Measurements from ENCODE around the gene DNAAF8. TPM values are rescaled to one million over a fixed set of nuclear protein-coding genes. Genes with fewer than 3 reads are reported as not detected.
A peak's percentile ranks its signal among the peaks of the same experiment; 100 is the strongest.

Gene DNAAF8
- 0.31 TPM for total RNA-seq

DNA sequence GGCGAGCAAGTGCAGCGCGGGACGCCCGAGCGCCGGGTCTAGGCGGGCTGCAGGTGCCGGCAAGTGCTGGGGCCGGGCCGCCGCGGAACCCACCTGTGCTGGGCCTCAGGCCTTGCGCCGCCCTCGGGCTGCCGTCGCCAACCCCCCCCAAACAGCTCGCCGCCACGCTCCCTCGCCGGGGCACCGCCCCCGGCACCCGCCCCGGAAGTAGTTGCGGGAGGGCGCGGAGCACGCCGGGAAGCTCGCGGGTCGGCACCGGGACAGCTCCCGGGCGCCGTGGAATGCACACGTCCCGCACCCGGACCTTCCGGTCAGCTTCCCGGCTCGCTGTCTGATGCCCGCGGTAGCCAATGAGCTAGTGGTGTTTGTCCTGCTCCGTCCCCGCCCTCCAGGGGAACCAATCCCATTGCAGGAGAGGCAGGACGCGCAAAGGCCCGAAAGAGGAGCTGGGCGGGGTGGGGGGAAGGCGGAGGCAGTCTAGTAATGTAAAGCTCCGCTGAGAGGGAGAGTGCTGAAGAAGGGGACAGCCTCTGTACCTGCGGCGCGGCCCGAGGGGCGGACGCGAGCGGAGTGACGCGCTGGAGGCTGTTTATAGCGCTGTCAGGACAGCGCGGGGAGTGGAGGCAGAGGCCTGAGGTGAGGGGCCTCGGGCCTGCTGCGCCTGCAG, at the start of gene DNAAF8, which contains the start of gene ANKS3:
DNAAF8 (plus strand) TSS at position 475 of the 667 bp plus-strand sequence. CDS start 1,978 bp downstream, outside the sequence.
ANKS3 (minus strand) TSS at position 209 of the 667 bp plus-strand sequence. CDS start 4,122 bp downstream, outside the sequence.
- intact Hi-C loops (cut with DNase I) = no loop called here
- peak; percentile 98 for ATAC-seq
- DNase-seq (ENCODE audit: low spot score) = peak; percentile 95

DNA sequence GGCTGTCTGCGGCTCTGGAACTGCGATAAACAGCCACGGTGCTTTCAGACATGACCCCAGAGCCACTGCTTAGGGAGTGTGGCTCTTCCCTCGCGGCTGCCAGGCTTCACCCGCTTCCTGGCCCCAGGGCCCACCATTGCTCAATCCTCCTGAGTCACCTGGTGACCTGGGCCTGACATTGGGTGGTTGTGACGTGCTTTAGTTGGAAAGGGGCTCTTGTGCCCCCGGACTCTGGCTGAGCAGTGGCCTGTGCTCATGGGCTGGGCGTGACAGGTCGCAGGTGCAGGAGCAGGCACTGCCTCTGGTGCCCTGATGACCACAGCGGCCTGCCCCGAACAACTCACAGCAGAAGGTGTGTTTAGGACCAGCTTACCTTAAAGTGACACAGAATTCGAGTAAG, 49.6 kb upstream of the DNAAF8 start:
- no peak for ATAC-seq
- intact Hi-C loops (cut with DNase I) = no loop called here

DNA sequence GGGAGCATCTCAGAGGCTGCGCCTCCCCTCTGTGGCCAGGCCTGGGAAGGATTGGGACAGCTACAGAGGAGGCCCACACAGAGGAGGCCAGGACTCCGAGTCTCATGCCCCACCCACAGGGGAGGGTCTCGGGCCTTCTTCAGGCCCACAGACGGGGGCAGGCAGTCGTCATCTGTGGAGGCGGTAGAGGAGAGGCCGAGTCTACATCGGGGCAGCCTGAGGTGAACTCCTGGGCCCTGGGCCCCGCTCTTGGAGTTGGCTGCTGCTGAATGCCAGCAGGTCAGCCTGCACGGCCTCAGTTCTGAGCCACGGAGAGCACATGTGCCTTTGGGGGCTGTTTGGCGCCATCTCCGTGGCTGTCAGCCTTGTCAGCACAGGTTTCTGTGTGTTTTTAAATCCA, 49.0 kb upstream of the DNAAF8 start:
- intact Hi-C loops (cut with DNase I) = no loop called here
- no peak for DNase-seq (ENCODE audit: low spot score)
- no peak for ATAC-seq

More for the DNA sequence above, 49.6 kb upstream of the DNAAF8 start:
- no peak for DNase-seq (ENCODE audit: low spot score)

DNA sequence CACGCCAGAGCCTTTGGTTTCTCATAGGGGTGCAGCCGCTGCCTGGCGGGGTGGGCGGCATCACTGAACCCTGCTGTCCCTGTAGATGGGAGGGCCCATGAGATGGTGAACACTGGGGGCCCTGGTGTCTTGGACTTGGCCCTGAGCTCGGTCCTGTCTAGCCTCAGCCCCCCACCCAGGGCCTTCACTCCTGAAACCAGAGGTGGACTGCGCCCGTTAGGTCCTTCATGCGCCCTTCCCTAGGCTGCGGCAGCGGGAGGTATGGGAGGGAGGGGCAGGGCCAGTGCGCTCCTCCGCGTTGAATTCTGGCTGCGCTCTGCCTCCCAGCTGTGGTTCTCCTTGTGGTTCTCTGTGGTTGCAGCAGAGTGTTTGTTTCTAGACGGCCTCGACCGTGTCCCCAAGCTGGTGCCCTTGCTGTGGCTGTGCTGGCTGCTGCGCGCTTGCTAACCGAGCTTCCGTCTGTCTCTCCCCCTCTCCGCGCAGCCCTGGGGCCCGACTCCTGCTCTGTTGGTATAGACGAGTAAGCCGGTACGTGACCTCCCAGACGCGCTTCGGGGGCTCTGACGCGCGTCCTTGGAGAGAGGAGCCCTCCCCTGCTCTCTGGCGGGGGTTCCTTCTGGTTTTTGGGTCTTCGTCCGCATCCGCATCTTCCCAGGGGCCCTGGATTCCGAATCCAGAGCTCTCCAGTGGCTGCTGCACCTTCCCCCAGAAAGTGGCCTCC, 48.4 kb upstream of the DNAAF8 start:
- DNase-seq (ENCODE audit: low spot score) (no peak), ATAC-seq (no peak)
- intact Hi-C loops (cut with DNase I) = no loop called here

DNA sequence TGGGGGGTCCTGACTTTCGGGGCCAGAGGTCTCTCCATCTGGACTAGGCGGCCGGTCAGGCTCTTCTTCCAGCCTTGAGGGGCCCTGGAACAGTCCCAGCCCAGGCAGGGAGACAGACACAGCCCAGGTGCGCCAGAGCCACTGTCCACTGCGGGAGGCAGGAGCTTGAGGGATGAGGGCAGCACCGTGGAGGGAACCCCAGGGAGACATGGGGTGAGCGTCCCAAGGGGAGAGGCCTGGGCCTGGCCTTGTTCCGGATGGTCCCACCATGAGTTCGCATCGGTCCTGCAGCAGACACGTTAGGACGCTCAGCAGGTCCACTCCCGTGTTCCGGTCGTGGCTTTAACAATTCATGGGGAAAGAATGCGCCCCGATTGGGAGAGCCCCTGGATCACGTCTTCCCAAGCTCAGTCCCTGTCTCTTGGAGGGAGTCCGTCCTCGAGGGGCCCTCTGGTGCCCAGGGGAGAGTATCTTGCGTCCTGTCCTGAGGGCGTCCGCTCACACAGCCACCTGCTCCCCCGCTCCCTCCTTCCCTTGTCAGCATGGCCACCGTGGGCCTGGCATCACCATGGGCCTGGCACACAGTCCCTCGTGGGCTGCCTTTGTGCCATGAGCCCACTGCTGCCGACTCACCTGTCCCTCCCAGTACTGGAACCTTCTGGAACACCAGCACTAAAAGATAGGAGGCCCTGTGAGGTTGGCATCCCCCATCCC, 47.7 kb upstream of the DNAAF8 start:
- intact Hi-C loops (cut with DNase I) = no loop called here
- ATAC-seq = no peak
- peak; percentile 58 for DNase-seq (ENCODE audit: low spot score)

DNA sequence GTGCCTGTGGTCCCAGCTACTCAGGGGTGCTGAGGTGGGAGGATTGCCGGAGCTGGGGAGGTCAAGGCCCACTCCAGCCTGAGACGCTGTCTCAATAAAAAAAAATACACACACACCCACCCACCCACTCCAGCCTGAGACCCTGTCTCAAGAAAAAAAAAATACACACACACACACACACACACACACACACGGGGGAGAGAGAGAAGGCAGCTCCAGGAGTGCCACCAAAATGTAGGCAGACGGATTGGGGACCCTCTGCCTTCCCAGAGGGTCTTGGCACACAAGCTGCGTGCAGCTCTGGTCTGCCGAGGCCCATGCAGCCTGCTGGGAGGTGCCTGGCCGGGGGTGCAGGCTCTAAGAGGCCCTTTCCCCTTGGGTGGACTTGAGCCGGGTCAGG, 46.9 kb upstream of the DNAAF8 start:
- intact Hi-C loops (cut with DNase I) = no loop called here
- no peak for ATAC-seq
- no peak for DNase-seq (ENCODE audit: low spot score)

DNA sequence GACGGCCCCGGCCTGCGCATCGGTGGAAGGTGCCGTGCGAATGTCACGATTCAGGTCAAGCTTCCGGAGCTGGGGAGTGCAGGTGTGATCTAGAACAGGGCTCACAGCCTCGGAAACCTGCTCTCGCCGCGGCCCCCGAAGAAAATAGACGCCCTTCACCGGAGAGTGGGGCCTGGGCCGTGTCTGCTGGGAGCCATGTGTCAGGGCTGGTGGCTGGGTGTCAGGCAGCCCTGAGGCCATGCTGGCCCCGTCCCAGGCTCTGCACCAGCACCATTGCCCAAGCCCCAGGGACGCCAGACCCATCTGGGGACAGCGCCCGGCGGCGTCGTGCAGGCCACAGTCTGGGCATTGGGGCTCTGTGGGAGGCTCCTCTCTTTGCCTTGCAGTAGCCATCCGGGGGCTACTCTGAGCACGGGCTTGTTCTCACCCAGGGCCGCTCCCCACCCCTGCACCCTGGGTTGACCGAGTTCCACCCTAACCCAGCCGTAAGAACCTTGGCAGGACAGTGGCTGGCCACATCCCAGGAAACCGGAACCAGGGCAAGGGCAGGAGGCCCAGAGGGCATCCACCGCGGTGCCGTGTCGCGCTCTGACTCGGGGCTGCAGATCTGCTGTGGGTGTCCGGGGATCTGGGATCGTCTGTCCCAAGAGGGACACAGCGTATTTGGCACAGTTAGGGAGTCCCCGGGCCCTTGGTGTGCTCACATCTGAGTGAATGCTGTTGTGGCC, 46.2 kb upstream of the DNAAF8 start:
- ATAC-seq (no peak), DNase-seq (ENCODE audit: low spot score) (no peak)
- intact Hi-C loops (cut with DNase I) = no loop called here

DNA sequence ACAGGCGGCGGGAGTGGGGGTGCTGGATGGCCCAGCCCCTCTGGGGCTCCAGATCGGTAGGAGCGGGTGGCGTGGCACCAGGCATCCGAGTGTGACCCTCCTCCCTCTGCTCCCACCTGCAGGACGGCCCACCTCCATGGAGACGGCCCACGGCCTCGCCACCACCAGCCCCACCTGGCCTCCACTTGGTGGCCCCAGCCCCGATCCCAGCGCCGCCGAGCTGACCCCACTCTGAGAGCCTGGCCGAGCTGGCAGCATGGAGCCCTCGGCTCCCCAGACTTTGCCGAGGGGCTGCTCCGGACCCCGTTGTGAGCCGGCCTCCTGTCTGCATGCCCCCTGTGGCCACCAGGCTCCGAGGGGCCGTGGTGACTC, 45.7 kb upstream of the DNAAF8 start:
- DNase-seq (ENCODE audit: low spot score) (peak; percentile 59), ATAC-seq (no peak)
- intact Hi-C loops (cut with DNase I) = no loop called here

DNA sequence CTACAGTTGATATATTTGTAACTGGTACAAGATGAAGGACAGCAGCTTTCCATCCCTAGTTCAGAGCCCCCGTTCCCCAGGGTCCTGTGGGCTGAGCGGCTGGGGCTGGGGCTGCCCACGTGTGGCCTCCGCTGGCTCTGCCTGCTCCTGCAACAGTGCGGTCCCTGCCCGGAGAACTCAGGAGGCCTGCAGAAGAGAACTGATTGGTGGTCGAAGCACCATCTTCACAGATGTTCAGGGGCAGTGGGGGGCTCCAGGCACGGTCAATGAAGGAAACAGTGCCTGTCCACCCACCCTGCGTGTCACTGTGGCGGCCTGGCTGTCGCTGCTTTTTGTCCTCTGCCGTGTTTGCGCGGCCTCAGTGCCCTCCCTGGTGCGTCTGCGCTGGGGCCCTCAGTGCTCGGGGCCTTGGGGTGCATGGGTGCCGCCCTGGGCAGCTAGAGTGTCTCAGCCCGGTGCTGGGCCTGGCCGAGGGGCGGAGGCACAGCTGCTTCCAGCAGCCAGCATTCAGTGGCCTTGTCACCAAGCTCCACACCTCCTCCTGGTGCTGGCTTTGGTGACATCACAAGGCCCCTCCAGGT, 45.2 kb upstream of the DNAAF8 start:
- ATAC-seq = no peak
- intact Hi-C loops (cut with DNase I) = no loop called here
- no peak for DNase-seq (ENCODE audit: low spot score)

DNA sequence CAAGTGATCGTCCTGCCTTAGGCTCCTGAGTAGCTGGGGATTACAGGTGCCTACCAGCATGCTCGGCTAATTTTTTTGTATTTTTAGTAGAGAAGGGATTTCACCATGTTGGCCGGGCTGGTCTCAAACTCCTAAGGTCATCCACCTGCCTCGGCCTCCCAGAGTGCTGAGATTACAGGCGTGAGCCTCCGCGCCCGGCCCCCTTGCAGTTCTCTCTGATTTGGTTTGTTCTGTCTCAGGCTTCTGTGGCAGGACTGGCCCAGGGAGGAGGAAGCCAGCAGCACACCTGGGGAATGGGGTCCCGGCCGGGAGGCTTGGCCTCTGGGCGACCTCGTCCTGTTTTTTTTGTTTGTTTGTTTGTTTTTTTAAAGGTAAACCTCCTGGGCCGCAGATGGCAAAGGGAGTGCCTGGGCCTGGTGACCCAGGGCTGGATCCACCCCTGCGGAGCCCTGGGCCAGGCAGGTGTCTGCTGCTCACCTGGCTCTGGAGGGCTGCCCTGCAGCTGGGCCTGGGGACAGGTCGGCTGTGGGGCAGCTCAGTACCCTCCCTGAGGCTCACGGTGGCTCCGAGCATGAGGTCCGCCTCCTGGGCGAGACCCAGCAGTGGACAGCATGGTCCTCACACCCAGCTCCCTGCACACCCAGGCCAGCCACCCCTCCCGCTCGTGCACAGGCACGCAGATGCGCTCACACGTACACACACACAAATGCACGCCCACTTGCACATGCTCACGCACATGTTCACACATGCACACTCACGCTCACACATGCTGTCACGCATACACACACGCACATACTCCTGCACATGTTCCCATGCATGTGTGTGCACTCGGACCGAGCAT, 44.3 kb upstream of the DNAAF8 start:
- no peak for ATAC-seq
- DNase-seq (ENCODE audit: low spot score) = no peak
- intact Hi-C loops (cut with DNase I) = loop anchor here (10.0 kb wide), 1 partner anchor 265 kb away; the partner anchor contains the start of gene SEC14L5

DNA sequence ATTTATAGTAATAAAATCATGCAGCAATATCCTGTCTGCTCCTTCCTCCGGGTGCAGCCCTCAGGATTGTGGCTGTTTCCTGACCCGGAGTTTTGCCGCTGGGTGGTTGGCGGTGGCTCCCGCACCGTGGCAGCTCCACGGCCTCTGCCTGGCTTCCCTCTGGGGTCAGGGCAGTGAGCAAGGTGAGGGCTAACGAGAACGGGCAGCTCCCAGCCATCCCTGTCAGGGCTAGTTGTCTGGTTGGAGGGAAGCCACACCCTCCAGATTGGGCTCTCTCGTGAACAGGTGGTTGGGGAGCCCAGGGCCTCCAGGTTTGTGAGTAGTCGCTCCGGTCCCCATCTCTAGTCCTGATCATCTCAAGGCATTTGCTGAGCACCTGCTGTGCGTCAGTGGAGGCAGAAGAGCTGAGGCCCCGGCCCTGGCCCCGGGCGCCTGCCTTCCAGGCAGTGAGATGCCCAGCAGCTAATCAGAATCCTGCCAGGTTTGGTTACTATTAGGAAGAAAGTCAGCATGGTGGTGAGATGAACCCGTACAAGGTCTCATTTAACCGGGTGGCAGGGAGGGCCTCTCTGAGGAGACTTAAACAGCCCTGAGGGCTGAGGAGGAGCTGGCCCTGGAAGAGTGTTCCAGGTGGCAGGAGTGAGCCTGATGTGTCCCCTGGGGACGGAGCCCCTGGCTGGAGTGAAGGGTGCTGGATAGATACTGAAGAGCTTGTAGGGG, 43.2 kb upstream of the DNAAF8 start:
- DNase-seq (ENCODE audit: low spot score) (no peak), ATAC-seq (no peak)
- intact Hi-C loops (cut with DNase I) = loop anchor here (10.0 kb wide), 1 partner anchor 264 kb away; the partner anchor contains the start of gene SEC14L5

DNA sequence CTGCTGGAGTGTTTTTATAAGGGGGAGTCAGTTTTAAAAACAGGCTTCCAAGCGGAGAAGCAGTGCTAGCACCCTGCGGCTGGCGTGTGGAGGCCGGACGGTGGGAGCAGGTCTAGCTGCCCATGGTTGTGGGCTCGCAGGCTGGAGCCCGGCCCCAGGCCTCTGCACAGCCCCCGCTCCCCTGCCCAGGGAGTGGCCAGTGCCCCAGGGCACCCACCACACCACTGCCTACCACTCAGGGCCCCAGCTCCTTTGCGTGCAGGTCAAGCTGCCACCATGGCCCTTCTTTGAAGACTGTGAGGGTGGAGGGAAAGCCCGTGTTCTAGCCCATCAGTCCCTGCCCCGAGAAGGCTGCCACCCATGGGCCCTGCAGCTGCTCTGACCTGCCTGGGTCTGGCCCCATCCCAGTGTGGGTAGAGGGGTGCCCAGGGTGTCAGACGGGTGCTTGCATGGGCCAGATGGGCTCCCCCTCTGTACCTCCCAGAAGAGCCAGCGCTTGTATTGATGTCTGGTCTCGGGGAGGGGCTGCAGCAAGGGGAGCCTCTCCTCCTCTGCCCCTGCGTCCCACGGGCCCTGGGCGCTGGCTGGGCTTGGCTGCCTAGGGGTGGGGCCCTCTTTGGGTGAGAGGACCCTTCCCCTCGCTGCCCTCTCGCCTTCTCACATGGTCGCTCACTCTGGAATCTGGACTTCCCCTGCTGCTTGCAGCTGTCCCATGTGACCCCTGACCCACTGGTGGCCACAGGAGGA, 42.5 kb upstream of the DNAAF8 start:
- intact Hi-C loops (cut with DNase I) = loop anchor here (10.0 kb wide), 1 partner anchor 263 kb away; the partner anchor contains the start of gene SEC14L5
- no peak for DNase-seq (ENCODE audit: low spot score)
- no peak for ATAC-seq

DNA sequence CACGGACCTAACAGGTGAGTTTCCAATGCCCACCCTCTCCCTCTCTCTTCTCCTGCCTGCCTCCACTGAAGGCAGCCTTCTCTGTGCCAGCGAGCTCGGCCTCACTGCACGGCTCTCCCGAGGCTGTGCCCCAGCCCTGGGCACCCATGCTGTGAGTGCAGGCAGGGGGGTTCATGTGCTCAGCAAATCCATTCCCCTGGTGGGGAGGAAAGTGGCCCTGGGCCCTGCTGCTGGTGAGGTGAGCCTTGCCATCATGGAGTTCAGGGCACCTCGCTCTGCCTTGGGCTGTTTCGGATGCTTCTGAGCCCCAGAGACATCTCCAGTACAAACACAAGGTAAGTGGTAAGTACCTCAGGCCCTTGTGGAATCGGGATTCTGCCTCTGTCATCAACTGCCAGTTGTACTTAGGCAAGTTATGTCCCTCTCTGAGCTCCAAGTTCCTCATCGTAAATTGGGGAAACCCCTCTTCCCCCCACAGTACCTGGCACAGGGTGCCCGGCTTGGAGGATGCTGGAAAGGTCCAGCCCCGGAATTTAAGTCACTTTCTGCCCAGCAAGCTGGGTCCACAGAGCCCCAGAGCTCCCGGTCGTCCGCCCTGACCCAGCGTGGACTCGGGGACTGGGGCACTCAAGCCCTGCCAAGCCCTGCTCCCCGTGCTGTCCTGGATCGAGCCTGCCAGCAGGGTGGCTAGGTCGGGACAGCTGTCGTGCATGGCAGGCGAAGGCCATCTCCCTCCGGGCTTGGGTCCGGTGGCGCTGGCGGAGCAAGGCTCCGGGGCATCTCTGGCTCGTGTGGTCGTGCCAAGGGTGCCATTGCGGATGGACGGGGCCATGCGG, 41.7 kb upstream of the DNAAF8 start:
- ATAC-seq (peak; percentile 7), DNase-seq (ENCODE audit: low spot score) (no peak)
- intact Hi-C loops (cut with DNase I) = loop anchor here (10.0 kb wide), 1 partner anchor 262 kb away; the partner anchor contains the start of gene SEC14L5

DNA sequence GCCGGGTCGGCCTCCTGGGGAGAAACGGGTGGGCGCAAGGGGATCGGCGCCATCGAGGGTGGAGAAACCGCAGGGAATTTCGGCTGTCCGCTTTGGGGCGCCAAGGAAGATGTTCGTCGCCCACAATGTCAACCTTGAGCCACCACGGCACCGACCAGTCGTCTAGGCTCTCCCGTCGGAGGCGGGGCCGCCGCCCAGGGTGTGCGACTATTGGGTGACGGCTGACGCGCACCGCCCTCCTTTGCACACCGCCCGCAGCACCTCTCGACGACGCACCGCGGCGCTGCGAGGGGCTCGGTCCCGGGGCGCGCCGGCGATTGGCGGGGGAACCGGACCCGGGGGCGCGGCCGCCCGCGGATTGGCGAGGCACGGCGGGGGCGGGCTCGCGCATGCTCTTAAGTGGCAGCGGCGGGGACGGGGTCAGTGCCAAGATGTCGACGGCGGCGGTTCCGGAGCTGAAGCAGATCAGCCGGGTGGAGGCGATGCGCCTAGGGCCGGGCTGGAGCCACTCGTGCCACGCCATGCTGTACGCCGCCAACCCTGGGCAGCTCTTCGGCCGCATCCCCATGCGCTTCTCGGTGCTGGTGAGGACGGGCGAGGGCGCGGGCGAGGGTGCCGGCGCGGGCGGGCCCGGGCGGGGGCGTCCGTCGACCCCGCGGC, 40.9 kb upstream of the DNAAF8 start, which contains the start of gene NUDT16L1:
NUDT16L1 (plus strand) TSS at position 267 of the 660 bp plus-strand sequence; CDS start at position 432, 165 bp downstream.
- intact Hi-C loops (cut with DNase I) = loop anchor here (10.0 kb wide), 1 partner anchor 261 kb away; the partner anchor contains the start of gene SEC14L5
- ATAC-seq (peak; percentile 89), DNase-seq (ENCODE audit: low spot score) (peak; percentile 97)

All from sciatic nerve (tissue), 2 donors.